HCT116 (cell line): ENCODE results near the gene ETV5.

Experiments used
- CTCF ChIP-seq, 3 experiments: fragments of 200-600 bp in 1 of 3; sonication (generic) in 1 of 3; IDR thresholded peaks in 2 of 3; conservative IDR thresholded peaks in 1 of 3; 2 replicates each; pipeline ENCODE4 v1.5.1; 2012 to 2017; ENCODE audit warnings: low read depth in 2 of 3, low read length in 2 of 3, antibody characterized with exemption in 1 of 3, borderline replicate concordance in 1 of 3, control low read depth in 1 of 3, mild to moderate bottlenecking in 1 of 3, mixed read lengths in 1 of 3, mixed run types in 1 of 3, moderate library complexity in 1 of 3; ENCODE audit not compliant: insufficient read depth in 1 of 3
- EZH2 ChIP-seq: fragments of 200-600 bp; sonication (generic); IDR thresholded peaks from 2 replicates; pipeline ENCODE4 v1.6.1; 2017; ENCODE audit warnings: antibody characterized with exemption, mixed run types
- POLR2A ChIP-seq: IDR thresholded peaks from 2 replicates; pipeline ENCODE4 v1.7.0; 2011; ENCODE audit warnings: borderline replicate concordance; ENCODE audit not compliant: insufficient read depth, insufficient read length; ENCODE audit errors: extremely low read depth
- TF ChIP-seq, protein P1 (sequence below): IDR thresholded peaks from 2 replicates; pipeline ENCODE4 v1.6.1; 2011; ENCODE audit warnings: mild to moderate bottlenecking, low read length, moderate library complexity; ENCODE audit not compliant: insufficient replicate concordance; ENCODE audit errors: extremely low read depth

DNA sequence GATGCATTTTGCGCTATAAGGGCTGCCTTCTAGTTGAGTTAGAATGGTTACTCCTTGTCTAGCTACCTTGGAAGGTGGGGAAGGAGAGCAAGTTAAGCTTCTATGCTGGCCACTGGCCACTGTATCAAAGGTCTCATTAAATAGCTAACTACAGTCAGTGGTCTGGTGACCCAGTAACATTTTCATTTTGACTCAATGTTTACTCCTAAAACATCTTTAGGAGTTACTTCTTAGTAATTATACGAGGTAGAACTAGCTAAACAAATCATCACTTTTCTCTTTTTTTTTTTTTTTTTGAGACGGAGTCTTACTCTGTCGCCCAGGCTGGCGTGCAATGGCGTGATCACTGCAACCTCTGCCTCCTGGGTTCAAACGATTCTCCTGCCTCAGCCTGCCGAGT lies 26.7 kb downstream of the ETV5 start:
- TF ChIP-seq CTCF (IDR thresholded peaks at IDR 0.05 in 2 of 3, conservative IDR thresholded peaks at IDR 0.05 in 1 of 3; ENCODE audit: borderline replicate concordance in 1 of 3, insufficient read depth in 1 of 3, low read depth in 2 of 3, low read length in 2 of 3) (no peak), EZH2 (no peak), POLR2A (no peak)
- TF ChIP-seq, protein P1, sequence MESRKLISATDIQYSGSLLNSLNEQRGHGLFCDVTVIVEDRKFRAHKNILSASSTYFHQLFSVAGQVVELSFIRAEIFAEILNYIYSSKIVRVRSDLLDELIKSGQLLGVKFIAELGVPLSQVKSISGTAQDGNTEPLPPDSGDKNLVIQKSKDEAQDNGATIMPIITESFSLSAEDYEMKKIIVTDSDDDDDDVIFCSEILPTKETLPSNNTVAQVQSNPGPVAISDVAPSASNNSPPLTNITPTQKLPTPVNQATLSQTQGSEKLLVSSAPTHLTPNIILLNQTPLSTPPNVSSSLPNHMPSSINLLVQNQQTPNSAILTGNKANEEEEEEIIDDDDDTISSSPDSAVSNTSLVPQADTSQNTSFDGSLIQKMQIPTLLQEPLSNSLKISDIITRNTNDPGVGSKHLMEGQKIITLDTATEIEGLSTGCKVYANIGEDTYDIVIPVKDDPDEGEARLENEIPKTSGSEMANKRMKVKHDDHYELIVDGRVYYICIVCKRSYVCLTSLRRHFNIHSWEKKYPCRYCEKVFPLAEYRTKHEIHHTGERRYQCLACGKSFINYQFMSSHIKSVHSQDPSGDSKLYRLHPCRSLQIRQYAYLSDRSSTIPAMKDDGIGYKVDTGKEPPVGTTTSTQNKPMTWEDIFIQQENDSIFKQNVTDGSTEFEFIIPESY, result no peak
